ENCODE results near the gene ST6GALNAC3. TPM values are rescaled to one million over a fixed set of nuclear protein-coding genes. Genes with fewer than 3 reads are reported as not detected.

The ST6GALNAC3 gene
- total RNA-seq, 1 experiment from 2014 or later, result 0.03 TPM

GRCh38 chr1:76481672-76482071, 407.1 kb downstream of the ST6GALNAC3 start:
- Histone ChIP-seq H3K9me3 (ENCODE audit: control insufficient read depth, insufficient read depth, low read depth, low read length) (no peaks in the 10 kb centered on the region), H3K27me3 (ENCODE audit: control insufficient read depth, insufficient read depth, low read length) (no peaks in the 10 kb centered on the region), H3K36me3 (ENCODE audit: control insufficient read depth, insufficient read depth, low read length) (no peaks in the 10 kb centered on the region), H3K4me1 (ENCODE audit: control insufficient read depth, insufficient read depth, low read length) (no peaks in the 10 kb centered on the region), H3K27ac (ENCODE audit: low read length) (no peak overlapping the region), H3K4me3 (ENCODE audit: low read depth in 2 of 2, low read length in 2 of 2) (no peak overlapping the region)
- in situ Hi-C loops (cut with HindIII; ENCODE audit: low pct_unique_long_range_greater_than_20kb, low sequenced_read_pairs) (no loop called here), intact Hi-C loops (cut with micrococcal nuclease; ENCODE audit: unreplicated experiment) (no loop called here)
- DNase-seq (ENCODE audit: low read depth, low spot score) (no peak), ATAC-seq (no peak)
- BruUV-seq (replicated peaks), result no TSS peak
- ChIA-PET CTCF (no interaction called here), POLR2A (no interaction called here)
- TF ChIP-seq REST (IDR thresholded peaks at IDR 0.05; ENCODE audit: insufficient read depth in 1 of 2, low read depth in 2 of 2, low read length in 1 of 2), result no peak
- TF ChIP-seq CTCF (IDR thresholded peaks at IDR 0.05), result no peak
- no peak for TF ChIP-seq POLR2AphosphoS5 (IDR thresholded peaks at IDR 0.05; ENCODE audit: low read depth, low read length)

GRCh38 chr1:76482272-76482671, 407.7 kb downstream of the ST6GALNAC3 start:
- H3K27me3 ChIP-seq (ENCODE audit: control insufficient read depth, insufficient read depth, low read length), result no peaks in the 10 kb centered on the region
- no TSS peak for BruUV-seq (replicated peaks)
- DNase-seq (ENCODE audit: low read depth, low spot score) (no peak), ATAC-seq (no peak)
- ChIA-PET POLR2A (no interaction called here), CTCF (no interaction called here)
- H3K4me1 ChIP-seq (ENCODE audit: control insufficient read depth, insufficient read depth, low read length), result no peaks in the 10 kb centered on the region
- no peak overlapping the region for H3K27ac ChIP-seq (ENCODE audit: low read length)
- no peak overlapping the region for H3K4me3 ChIP-seq (ENCODE audit: low read depth in 2 of 2, low read length in 2 of 2)
- no peaks in the 10 kb centered on the region for H3K9me3 ChIP-seq (ENCODE audit: control insufficient read depth, insufficient read depth, low read depth, low read length)
- intact Hi-C loops (cut with micrococcal nuclease; ENCODE audit: unreplicated experiment) (no loop called here), in situ Hi-C loops (cut with HindIII; ENCODE audit: low pct_unique_long_range_greater_than_20kb, low sequenced_read_pairs) (no loop called here)
- H3K36me3 ChIP-seq (ENCODE audit: control insufficient read depth, insufficient read depth, low read length), result no peaks in the 10 kb centered on the region
- TF ChIP-seq SIN3A (IDR thresholded peaks at IDR 0.05; ENCODE audit: borderline replicate concordance, insufficient read depth, low read depth, low read length) (no peak), REST (IDR thresholded peaks at IDR 0.05; ENCODE audit: insufficient read depth in 1 of 2, low read depth in 2 of 2, low read length in 1 of 2) (no peak), CTCF (IDR thresholded peaks at IDR 0.05) (no peak), POLR2AphosphoS5 (IDR thresholded peaks at IDR 0.05; ENCODE audit: low read depth, low read length) (no peak)
